Measurements from ENCODE around the gene MS4A2.

GRCh38 chr11:60143768-60144167 lies 55.3 kb downstream of the MS4A2 start:
- TF ChIP-seq CTCF (IDR thresholded peaks at IDR 0.05) (no peak), POLR2A (IDR thresholded peaks at IDR 0.05) (no peak), POLR2AphosphoS5 (IDR thresholded peaks at IDR 0.05) (no peak), EP300 (IDR thresholded peaks at IDR 0.05) (no peak)
